Stimulated activated memory B cell treated with anti-CD40 and anti-IgM and Interleukin-4, amounts not matched to agents 10 μg/mL and 1 μg/mL and 100 μg/mL, for 72 hours (primary cell): ENCODE results near the gene NUP205.

Experiments used
- ATAC-seq: fragments of 150-1000 bp; cut with Tn5 transposase; 2 replicates; pipeline ENCODE4 v1.10.0; 2021
- H3K27ac Mint-ChIP-seq: one replicate; pipeline ENCODE4 v1.8.0; 2022; ENCODE audit warnings: mild to moderate bottlenecking, mixed read lengths
- H3K27me3 Mint-ChIP-seq: one replicate; pipeline ENCODE4 v1.8.0; 2022; ENCODE audit warnings: mixed read lengths
- H3K36me3 Mint-ChIP-seq: one replicate; pipeline ENCODE4 v1.8.0; 2022; ENCODE audit warnings: mixed read lengths
- H3K4me1 Mint-ChIP-seq: one replicate; pipeline ENCODE4 v1.8.0; 2022; ENCODE audit warnings: mixed read lengths
- H3K4me3 Mint-ChIP-seq: one replicate; pipeline ENCODE4 v1.8.0; 2022; ENCODE audit warnings: mild to moderate bottlenecking, moderate library complexity, mixed read lengths
- H3K9me3 Mint-ChIP-seq: one replicate; pipeline ENCODE4 v1.8.0; 2022; ENCODE audit warnings: mixed read lengths

The NUP205 gene

DNA sequence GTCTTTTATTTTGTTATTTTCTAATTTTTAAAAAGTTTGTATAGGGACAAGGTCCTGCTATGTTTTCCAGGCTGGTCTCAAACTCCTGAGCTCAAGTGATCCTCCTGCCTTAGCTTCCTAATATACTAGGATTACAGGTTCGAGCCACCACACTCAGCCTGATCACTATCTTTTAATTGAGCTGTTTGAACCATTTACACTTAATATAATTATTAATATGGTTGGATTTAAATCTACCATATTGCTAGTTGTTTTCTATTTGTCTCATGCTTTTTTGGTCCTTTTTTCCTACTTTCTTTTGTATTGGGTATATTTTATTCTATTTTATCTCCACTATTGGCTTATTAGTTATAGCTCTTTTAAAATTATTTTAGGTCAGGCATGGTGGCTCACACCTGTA, 34.6 kb upstream of the NUP205 start:
- no peaks in the 10 kb centered on the region for H3K27me3 Mint-ChIP-seq
- no peaks in the 10 kb centered on the region for H3K4me1 Mint-ChIP-seq
- H3K27ac Mint-ChIP-seq = no peak overlapping the region
- no peaks in the 10 kb centered on the region for H3K36me3 Mint-ChIP-seq
- H3K9me3 Mint-ChIP-seq = peaks cover 4% of the 10 kb centered on the region
- H3K4me3 Mint-ChIP-seq = no peak overlapping the region
- ATAC-seq = no peak

- no peaks in the 10 kb centered on the region for H3K27me3 Mint-ChIP-seq
- H3K27ac Mint-ChIP-seq = no peak overlapping the region
- H3K36me3 Mint-ChIP-seq = no peaks in the 10 kb centered on the region
- no peak overlapping the region for H3K4me3 Mint-ChIP-seq
- no peak for ATAC-seq
- no peaks in the 10 kb centered on the region for H3K4me1 Mint-ChIP-seq
- peaks cover 4% of the 10 kb centered on the region for H3K9me3 Mint-ChIP-seq
These were observed 32.3 kb upstream of the NUP205 start for GRCh38 chr7:135525426-135525825.

DNA sequence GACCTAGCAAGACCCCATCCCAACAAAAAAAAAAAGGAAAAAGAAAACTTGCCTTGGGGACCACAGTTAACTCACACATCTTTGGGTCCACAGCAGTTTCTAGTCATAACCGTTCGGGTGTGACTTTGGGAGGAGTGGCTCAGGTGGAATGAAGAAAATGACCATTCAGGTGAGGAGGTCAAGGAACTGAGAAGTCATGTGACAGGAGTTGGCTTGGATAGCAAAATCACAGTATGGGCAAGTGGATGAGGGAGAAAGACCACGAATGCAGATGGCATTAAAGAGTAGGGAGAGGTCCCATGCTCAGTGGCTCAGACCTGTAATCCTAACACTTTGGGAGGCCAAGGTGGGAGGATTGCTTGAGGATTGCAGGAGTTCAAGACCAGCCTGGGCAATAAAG, 30.7 kb upstream of the NUP205 start:
- H3K27me3 Mint-ChIP-seq = peaks cover 10% of the 10 kb centered on the region
- H3K27ac Mint-ChIP-seq = no peak overlapping the region
- H3K4me3 Mint-ChIP-seq = no peak overlapping the region
- no peaks in the 10 kb centered on the region for H3K36me3 Mint-ChIP-seq
- no peaks in the 10 kb centered on the region for H3K4me1 Mint-ChIP-seq
- H3K9me3 Mint-ChIP-seq = peaks cover 4% of the 10 kb centered on the region
- no peak for ATAC-seq

- no peaks in the 10 kb centered on the region for H3K36me3 Mint-ChIP-seq
- H3K4me3 Mint-ChIP-seq = no peak overlapping the region
- H3K9me3 Mint-ChIP-seq = no peaks in the 10 kb centered on the region
- peaks cover 10% of the 10 kb centered on the region for H3K27me3 Mint-ChIP-seq
- no peaks in the 10 kb centered on the region for H3K4me1 Mint-ChIP-seq
- ATAC-seq = no peak
- no peak overlapping the region for H3K27ac Mint-ChIP-seq
These were observed 21.6 kb upstream of the NUP205 start for GRCh38 chr7:135536150-135536549.

DNA sequence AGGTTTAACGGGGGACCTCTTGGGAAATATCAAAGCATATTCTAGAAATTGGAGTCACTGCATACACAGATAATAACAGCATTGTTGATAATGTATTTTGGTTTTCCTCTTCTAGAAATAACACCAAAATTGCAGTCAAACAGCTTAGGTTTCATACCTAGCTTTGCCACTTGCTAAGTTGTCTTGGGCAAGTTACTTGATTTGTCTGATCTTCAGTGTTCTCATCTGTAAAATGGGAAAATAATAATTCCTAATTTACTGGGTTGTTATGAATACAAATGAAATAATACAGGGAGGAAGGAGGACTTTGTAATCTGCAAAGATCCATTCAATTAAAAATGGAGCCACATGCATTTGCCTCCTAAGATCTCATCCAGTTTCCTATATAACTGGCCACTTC, 20.3 kb upstream of the NUP205 start:
- no peak overlapping the region for H3K27ac Mint-ChIP-seq
- H3K36me3 Mint-ChIP-seq = no peaks in the 10 kb centered on the region
- no peak for ATAC-seq
- no peak overlapping the region for H3K4me3 Mint-ChIP-seq
- H3K4me1 Mint-ChIP-seq = no peaks in the 10 kb centered on the region
- H3K9me3 Mint-ChIP-seq = no peaks in the 10 kb centered on the region
- no peaks in the 10 kb centered on the region for H3K27me3 Mint-ChIP-seq

GRCh38 chr7:135537905-135538304, 19.8 kb upstream of the NUP205 start:
- Mint-ChIP-seq H3K9me3 (no peaks in the 10 kb centered on the region), H3K27me3 (no peaks in the 10 kb centered on the region), H3K27ac (no peak overlapping the region), H3K36me3 (no peaks in the 10 kb centered on the region), H3K4me3 (no peak overlapping the region), H3K4me1 (no peaks in the 10 kb centered on the region)
- no peak for ATAC-seq

DNA sequence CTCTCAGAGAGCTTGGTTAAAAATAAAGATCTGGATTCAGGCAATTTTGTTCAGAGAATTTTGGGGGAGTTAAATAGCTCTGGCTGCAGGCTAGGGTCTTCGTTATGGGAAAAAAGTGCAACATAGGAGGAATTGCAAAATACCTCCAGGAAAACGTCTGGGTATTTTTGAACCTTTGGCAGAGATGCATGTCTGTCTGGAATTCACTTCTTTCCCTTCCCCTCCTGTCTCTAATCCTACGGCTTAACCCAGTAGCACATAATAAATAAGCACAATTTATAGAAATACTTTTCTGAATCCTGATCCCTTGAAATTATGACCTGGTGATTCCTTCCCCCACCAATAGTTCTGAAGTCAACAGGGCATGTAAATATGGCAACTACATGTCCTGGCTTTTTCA, 19.3 kb upstream of the NUP205 start:
- Mint-ChIP-seq H3K27me3 (no peaks in the 10 kb centered on the region), H3K36me3 (no peaks in the 10 kb centered on the region), H3K4me3 (no peak overlapping the region), H3K4me1 (no peaks in the 10 kb centered on the region), H3K27ac (no peak overlapping the region), H3K9me3 (no peaks in the 10 kb centered on the region)
- no peak for ATAC-seq

DNA sequence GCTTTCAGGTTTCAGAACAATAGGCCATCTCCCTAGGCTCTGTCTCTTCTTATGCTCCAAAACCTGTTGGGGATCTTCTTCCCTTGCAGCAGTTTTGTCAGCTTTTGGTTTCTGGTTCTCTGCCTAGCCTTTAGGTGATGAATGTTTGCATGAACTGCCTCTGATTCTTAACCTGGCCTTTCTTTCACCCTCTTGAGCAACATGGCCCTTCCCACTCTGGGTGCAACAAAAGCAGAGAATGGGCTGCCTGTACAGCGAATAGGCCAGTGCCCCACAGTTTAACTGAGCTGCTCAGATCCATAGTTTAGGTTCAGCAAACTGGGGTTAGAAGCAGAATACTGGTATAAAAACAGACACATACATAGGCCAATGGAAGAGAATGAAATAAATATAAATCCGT, 18.1 kb upstream of the NUP205 start:
- Mint-ChIP-seq H3K9me3 (no peaks in the 10 kb centered on the region), H3K27ac (no peak overlapping the region), H3K4me3 (no peak overlapping the region), H3K4me1 (no peaks in the 10 kb centered on the region), H3K36me3 (no peaks in the 10 kb centered on the region), H3K27me3 (no peaks in the 10 kb centered on the region)
- no peak for ATAC-seq

GRCh38 chr7:135541029-135541428, 16.7 kb upstream of the NUP205 start:
- no peaks in the 10 kb centered on the region for H3K36me3 Mint-ChIP-seq
- no peaks in the 10 kb centered on the region for H3K9me3 Mint-ChIP-seq
- no peak overlapping the region for H3K27ac Mint-ChIP-seq
- ATAC-seq = no peak
- H3K4me3 Mint-ChIP-seq = no peak overlapping the region
- H3K4me1 Mint-ChIP-seq = no peaks in the 10 kb centered on the region
- no peaks in the 10 kb centered on the region for H3K27me3 Mint-ChIP-seq

DNA sequence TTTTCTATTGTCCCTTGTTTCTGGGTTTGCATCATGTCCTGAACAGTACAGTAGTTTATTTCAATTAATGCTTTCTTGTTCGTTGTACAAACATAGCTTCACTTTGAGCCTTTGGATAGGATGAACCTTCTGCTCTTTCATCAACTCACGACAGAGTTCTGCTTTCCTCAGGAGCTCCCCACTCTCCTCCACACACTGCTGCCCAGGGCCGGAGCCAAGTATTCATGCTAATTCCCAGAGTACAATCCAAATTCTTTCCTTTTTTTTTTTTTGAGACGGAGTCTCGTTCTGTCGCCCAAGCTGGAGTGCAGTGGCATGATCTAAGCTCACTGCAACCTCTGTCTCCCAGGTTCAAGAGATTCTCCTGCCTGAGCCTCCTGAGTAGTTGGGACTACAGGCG, 7.5 kb upstream of the NUP205 start:
- Mint-ChIP-seq H3K27ac (no peak overlapping the region), H3K27me3 (peaks cover 9% of the 10 kb centered on the region), H3K4me3 (no peak overlapping the region), H3K9me3 (no peaks in the 10 kb centered on the region), H3K4me1 (no peaks in the 10 kb centered on the region), H3K36me3 (no peaks in the 10 kb centered on the region)
- ATAC-seq = no peak

GRCh38 chr7:135552148-135552547, 5.6 kb upstream of the NUP205 start:
- Mint-ChIP-seq H3K4me3 (no peak overlapping the region), H3K9me3 (no peaks in the 10 kb centered on the region), H3K36me3 (no peaks in the 10 kb centered on the region), H3K27ac (no peak overlapping the region), H3K27me3 (peaks cover 9% of the 10 kb centered on the region), H3K4me1 (peaks cover 9% of the 10 kb centered on the region)
- no peak for ATAC-seq

DNA sequence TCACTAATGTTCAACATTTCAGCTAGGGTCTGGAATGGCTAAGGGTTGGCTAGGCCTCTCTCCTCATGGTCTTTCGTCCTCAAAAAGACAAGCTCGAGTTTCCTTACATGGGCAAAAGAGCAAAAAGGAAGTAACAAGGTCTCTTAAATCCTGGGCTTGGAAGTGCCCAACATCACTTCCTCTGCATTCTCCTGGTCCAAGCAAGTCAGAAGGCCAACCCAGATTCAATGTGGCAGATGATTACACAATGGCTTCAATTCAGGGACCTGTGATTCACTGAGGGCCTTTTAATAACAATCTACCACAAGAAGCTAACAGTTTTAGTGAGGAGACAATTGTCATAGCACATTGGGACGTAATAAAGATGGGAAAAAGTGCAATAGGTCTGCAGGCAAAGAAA, 4.4 kb upstream of the NUP205 start:
- Mint-ChIP-seq H3K27ac (no peak overlapping the region), H3K4me1 (peaks cover 9% of the 10 kb centered on the region), H3K27me3 (peaks cover 3% of the 10 kb centered on the region), H3K4me3 (no peak overlapping the region), H3K9me3 (no peaks in the 10 kb centered on the region), H3K36me3 (no peaks in the 10 kb centered on the region)
- no peak for ATAC-seq

GRCh38 chr7:135558337-135558767, 635 bp downstream of the NUP205 start:
- Mint-ChIP-seq H3K9me3 (no peaks in the 10 kb centered on the region), H3K27ac (no peak overlapping the region), H3K4me3 (no peak overlapping the region), H3K4me1 (peaks cover 32% of the 10 kb centered on the region), H3K36me3 (peaks cover 5% of the 10 kb centered on the region), H3K27me3 (no peaks in the 10 kb centered on the region)
- peak; percentile 81 for ATAC-seq

- Mint-ChIP-seq H3K4me1 (peaks cover 32% of the 10 kb centered on the region), H3K9me3 (no peaks in the 10 kb centered on the region), H3K36me3 (peaks cover 5% of the 10 kb centered on the region), H3K4me3 (no peak overlapping the region), H3K27ac (no peak overlapping the region), H3K27me3 (no peaks in the 10 kb centered on the region)
- no peak for ATAC-seq
These were observed 1.2 kb downstream of the NUP205 start for GRCh38 chr7:135558881-135559280.

DNA sequence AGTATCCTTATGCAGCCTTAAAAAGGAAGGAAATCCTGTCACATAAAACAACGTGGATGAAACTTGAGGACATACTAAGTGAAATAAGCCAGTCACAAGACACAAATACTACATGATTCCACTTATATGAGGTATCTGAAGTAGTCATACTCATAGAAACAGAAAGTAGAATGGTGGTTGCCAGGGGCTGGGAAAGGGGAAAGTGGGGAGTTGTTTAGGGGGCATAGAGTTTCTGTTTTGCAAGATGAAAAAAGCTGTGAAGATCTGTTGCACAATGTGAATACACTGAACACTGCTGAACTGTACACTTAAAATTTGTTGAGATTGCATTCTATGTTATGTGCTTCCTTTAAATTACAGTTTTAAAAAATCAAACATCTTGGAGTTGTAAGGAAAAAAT, 2.9 kb downstream of the NUP205 start:
- no peak overlapping the region for H3K4me3 Mint-ChIP-seq
- H3K27ac Mint-ChIP-seq = no peak overlapping the region
- H3K4me1 Mint-ChIP-seq = peaks cover 32% of the 10 kb centered on the region
- ATAC-seq = no peak
- H3K27me3 Mint-ChIP-seq = no peaks in the 10 kb centered on the region
- H3K36me3 Mint-ChIP-seq = peaks cover 8% of the 10 kb centered on the region
- H3K9me3 Mint-ChIP-seq = no peaks in the 10 kb centered on the region

DNA sequence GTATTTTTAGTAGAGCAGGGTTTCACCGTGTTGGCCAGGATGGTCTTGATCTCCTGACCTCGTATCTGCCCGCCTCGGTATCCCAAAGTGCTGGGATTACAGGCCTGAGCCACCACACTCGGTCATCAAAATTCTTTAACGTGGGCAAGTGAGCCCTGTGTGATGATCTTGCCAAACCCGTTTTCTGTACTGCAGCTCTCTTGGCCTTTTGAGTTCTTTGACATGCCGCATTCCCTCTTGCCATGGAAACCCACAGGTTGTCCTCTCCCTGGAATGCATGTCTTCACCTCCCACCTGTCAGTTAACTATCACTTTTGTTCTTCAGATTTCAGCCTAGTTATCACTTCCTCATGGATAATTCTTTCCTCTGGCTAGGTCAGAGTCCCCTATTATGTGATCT, 5.0 kb downstream of the NUP205 start:
- Mint-ChIP-seq H3K9me3 (no peaks in the 10 kb centered on the region), H3K27ac (no peak overlapping the region), H3K27me3 (no peaks in the 10 kb centered on the region), H3K36me3 (peaks cover 16% of the 10 kb centered on the region), H3K4me1 (peaks cover 23% of the 10 kb centered on the region), H3K4me3 (no peak overlapping the region)
- no peak for ATAC-seq

DNA sequence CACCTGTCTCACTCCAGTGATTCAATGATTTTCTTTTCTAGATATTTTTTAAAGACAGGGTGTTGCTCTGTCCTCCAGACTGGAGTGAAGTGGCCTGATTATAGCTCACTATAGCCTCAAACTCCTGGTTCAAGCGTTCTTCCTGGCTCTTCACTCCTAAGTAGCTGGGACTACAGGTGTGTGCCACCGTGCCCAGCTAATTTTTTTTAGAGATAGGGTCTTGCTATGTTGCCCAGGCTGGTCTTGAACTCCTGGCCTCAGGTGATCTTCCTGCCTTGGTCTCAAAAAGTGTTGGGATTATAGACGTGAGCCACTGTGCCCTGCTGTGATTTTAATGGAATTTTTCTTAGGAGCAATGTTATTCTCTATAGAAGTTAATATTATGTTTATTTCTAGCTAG, 14.1 kb downstream of the NUP205 start:
- H3K27ac Mint-ChIP-seq = no peak overlapping the region
- H3K27me3 Mint-ChIP-seq = no peaks in the 10 kb centered on the region
- peaks cover 25% of the 10 kb centered on the region for H3K4me1 Mint-ChIP-seq
- ATAC-seq = no peak
- peaks cover 46% of the 10 kb centered on the region for H3K36me3 Mint-ChIP-seq
- H3K4me3 Mint-ChIP-seq = no peak overlapping the region
- peaks cover 5% of the 10 kb centered on the region for H3K9me3 Mint-ChIP-seq
